BLaER1 (cell line): ENCODE data around the gene TM4SF4.

Experiments
- H3K27ac ChIP-seq: shearing (Covaris generic); formaldehyde crosslinking; 2 replicates; pipeline ENCODE4 v1.8.1; 2022
- H3K27me3 ChIP-seq: shearing (Covaris generic); formaldehyde crosslinking; 2 replicates; pipeline ENCODE4 v1.8.1; 2022
- H3K36me3 ChIP-seq: shearing (Covaris generic); formaldehyde crosslinking; 2 replicates; pipeline ENCODE4 v1.8.1; 2022
- H3K4me1 ChIP-seq: shearing (Covaris generic); formaldehyde crosslinking; 2 replicates; pipeline ENCODE4 v1.8.1; 2022
- H3K4me2 ChIP-seq: shearing (Covaris generic); formaldehyde crosslinking; 2 replicates; pipeline ENCODE4 v1.8.1; 2022
- H3K4me3 ChIP-seq: shearing (Covaris generic); formaldehyde crosslinking; 2 replicates; pipeline ENCODE4 v1.8.1; 2022
- H3K9ac ChIP-seq: shearing (Covaris generic); formaldehyde crosslinking; 2 replicates; pipeline ENCODE4 v1.8.1; 2022
- H3K9me3 ChIP-seq: shearing (Covaris generic); formaldehyde crosslinking; 2 replicates; pipeline ENCODE4 v1.8.1; 2022
- H4K20me1 ChIP-seq: shearing (Covaris generic); formaldehyde crosslinking; 2 replicates; pipeline ENCODE4 v1.8.1; 2022
- Cebpa-rat ChIP-seq: shearing (Covaris generic); IDR thresholded peaks from 2 replicates; pipeline ENCODE4 v1.8.1; 2022

The TM4SF4 gene

GRCh38 chr3:149465351-149465883 lies 9.1 kb upstream of the TM4SF4 start:
- Histone ChIP-seq H3K4me2 (no peak overlapping the region), H3K27ac (no peak overlapping the region), H4K20me1 (no peaks in the 10 kb centered on the region), H3K9me3 (no peaks in the 10 kb centered on the region), H3K9ac (no peak overlapping the region), H3K4me3 (no peak overlapping the region), H3K27me3 (no peaks in the 10 kb centered on the region), H3K4me1 (no peaks in the 10 kb centered on the region), H3K36me3 (no peaks in the 10 kb centered on the region)
- no peak for TF ChIP-seq Cebpa-rat

- Histone ChIP-seq H4K20me1 (no peaks in the 10 kb centered on the region), H3K4me3 (no peak overlapping the region), H3K4me1 (no peaks in the 10 kb centered on the region), H3K9me3 (no peaks in the 10 kb centered on the region), H3K36me3 (no peaks in the 10 kb centered on the region), H3K27me3 (no peaks in the 10 kb centered on the region), H3K9ac (no peak overlapping the region), H3K27ac (no peak overlapping the region), H3K4me2 (no peak overlapping the region)
- TF ChIP-seq Cebpa-rat = no peak
Observed at GRCh38 chr3:149466192-149466591, 8.3 kb upstream of the TM4SF4 start.

DNA sequence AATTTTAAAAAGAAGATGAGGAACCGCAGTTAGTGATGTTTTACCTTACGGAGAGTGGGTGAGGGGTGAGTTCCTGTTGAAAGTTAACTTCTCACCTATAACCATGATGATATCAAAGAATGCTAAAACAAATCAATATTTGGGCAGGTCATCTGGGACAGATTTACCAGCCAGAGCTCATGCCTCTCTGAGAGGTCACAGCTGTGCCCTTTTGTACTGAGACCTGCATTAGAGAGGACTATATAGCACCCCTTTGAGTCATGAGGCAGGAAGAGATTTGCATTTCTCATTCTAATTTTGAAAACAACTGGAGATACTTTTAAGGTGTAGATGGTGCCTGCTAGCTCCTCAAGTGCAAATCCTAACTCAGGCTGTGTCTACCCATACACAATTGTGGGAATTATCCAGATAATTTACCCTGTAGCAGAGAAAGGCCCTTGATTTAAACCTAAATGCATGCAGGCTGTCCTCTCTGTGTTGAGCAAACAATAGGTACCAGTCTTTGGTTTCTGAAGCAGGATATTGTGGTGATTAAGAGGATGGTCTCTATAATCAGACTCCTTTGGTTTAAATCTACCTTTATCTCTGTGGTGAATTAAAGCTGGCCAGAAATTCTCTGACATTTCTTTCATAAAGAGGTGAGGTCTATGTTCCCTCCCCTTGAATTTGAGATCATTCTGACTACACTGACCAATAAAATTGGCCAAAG lies 5.8 kb upstream of the TM4SF4 start:
- no peak overlapping the region for H3K4me3 ChIP-seq
- H3K9me3 ChIP-seq = no peaks in the 10 kb centered on the region
- no peaks in the 10 kb centered on the region for H3K36me3 ChIP-seq
- no peaks in the 10 kb centered on the region for H3K27me3 ChIP-seq
- no peaks in the 10 kb centered on the region for H4K20me1 ChIP-seq
- TF ChIP-seq Cebpa-rat = no peak
- no peak overlapping the region for H3K4me2 ChIP-seq
- H3K27ac ChIP-seq = no peak overlapping the region
- no peak overlapping the region for H3K9ac ChIP-seq
- no peaks in the 10 kb centered on the region for H3K4me1 ChIP-seq

GRCh38 chr3:149470381-149470780 lies 4.1 kb upstream of the TM4SF4 start:
- Histone ChIP-seq H3K27ac (no peak overlapping the region), H3K36me3 (no peaks in the 10 kb centered on the region), H3K9me3 (no peaks in the 10 kb centered on the region), H3K4me2 (no peak overlapping the region), H3K27me3 (no peaks in the 10 kb centered on the region), H3K4me3 (no peak overlapping the region), H4K20me1 (no peaks in the 10 kb centered on the region), H3K4me1 (no peaks in the 10 kb centered on the region), H3K9ac (no peak overlapping the region)
- no peak for TF ChIP-seq Cebpa-rat

- no peak for TF ChIP-seq Cebpa-rat
- Histone ChIP-seq H3K36me3 (no peaks in the 10 kb centered on the region), H3K4me3 (no peak overlapping the region), H3K9ac (no peak overlapping the region), H3K27me3 (no peaks in the 10 kb centered on the region), H3K27ac (no peak overlapping the region), H3K4me1 (no peaks in the 10 kb centered on the region), H4K20me1 (no peaks in the 10 kb centered on the region), H3K9me3 (no peaks in the 10 kb centered on the region), H3K4me2 (no peak overlapping the region)
Observed at GRCh38 chr3:149472030-149472797, 2.3 kb upstream of the TM4SF4 start.

GRCh38 chr3:149473357-149474249 lies 894 bp upstream of the TM4SF4 start:
- Histone ChIP-seq H3K27ac (no peak overlapping the region), H4K20me1 (no peaks in the 10 kb centered on the region), H3K36me3 (no peaks in the 10 kb centered on the region), H3K4me3 (no peak overlapping the region), H3K9ac (no peak overlapping the region), H3K9me3 (no peaks in the 10 kb centered on the region), H3K27me3 (no peaks in the 10 kb centered on the region), H3K4me1 (no peaks in the 10 kb centered on the region), H3K4me2 (no peak overlapping the region)
- TF ChIP-seq Cebpa-rat = peak; percentile 37; the same call in 1 of the 2 replicates

DNA sequence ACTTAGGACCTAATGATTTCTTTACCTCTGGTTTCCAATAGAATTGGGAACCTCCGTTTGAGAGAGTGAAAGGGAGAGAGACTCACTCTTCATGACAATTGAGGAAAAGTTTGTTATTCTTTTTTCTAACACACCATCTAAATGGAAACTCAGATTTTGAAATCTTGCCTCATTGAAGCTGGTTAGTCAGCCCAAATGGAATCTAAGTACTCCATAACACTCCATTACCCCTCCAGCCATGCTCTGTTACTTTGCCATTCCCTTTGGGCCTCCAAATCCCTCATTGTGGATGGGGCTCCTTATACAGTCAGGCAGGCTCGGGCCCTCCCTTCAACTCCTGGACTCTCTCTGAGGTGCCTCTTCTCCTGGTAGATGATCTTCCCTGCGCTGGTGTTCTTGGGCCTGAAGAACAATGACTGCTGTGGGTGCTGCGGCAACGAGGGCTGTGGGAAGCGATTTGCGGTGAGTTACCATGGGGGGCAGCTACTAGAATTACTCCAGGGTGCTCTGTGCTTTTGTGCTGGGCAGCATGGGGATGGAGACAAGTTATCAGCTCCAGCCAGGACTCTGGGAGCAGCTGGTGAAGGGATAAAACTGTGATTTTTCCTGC lies 1.1 kb downstream of the TM4SF4 start:
- H3K9ac ChIP-seq = no peak overlapping the region
- H3K4me1 ChIP-seq = no peaks in the 10 kb centered on the region
- no peaks in the 10 kb centered on the region for H3K27me3 ChIP-seq
- H3K27ac ChIP-seq = no peak overlapping the region
- no peaks in the 10 kb centered on the region for H3K36me3 ChIP-seq
- no peak for TF ChIP-seq Cebpa-rat
- no peak overlapping the region for H3K4me3 ChIP-seq
- no peaks in the 10 kb centered on the region for H4K20me1 ChIP-seq
- no peaks in the 10 kb centered on the region for H3K9me3 ChIP-seq
- no peak overlapping the region for H3K4me2 ChIP-seq

DNA sequence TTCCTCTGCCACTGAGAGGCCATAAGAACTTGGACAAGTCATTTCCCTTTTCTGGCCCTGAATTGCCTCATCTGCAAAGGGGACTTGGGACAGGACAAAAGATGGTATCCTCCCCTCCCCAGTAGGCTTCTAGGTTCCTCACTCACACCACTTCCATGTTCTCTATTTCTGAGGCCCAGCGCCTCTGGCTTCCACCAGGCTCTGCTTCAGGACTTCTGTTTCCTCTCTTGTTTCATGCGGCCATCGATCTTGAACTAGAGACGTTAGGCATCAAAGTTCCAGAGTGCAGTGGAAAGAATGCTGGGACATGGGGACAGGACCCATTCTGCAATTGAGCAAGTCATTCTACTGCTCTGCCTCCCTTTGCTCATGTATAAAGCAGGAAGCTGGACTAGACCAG lies 1.7 kb downstream of the TM4SF4 start:
- no peak for TF ChIP-seq Cebpa-rat
- no peaks in the 10 kb centered on the region for H3K27me3 ChIP-seq
- H3K4me2 ChIP-seq = no peak overlapping the region

GRCh38 chr3:149479621-149480325 lies 5.3 kb downstream of the TM4SF4 start:
- no peak overlapping the region for H3K27ac ChIP-seq
- H3K36me3 ChIP-seq = no peaks in the 10 kb centered on the region
- H3K4me3 ChIP-seq = no peak overlapping the region
- H3K9ac ChIP-seq = no peak overlapping the region
- H4K20me1 ChIP-seq = no peaks in the 10 kb centered on the region
- no peak overlapping the region for H3K4me2 ChIP-seq
- TF ChIP-seq Cebpa-rat = no peak
- no peaks in the 10 kb centered on the region for H3K27me3 ChIP-seq
- no peaks in the 10 kb centered on the region for H3K9me3 ChIP-seq
- no peaks in the 10 kb centered on the region for H3K4me1 ChIP-seq

More for the DNA sequence above, 1.7 kb downstream of the TM4SF4 start:
- no peak overlapping the region for H3K27ac ChIP-seq
- H3K36me3 ChIP-seq = no peaks in the 10 kb centered on the region
- H3K9me3 ChIP-seq = no peaks in the 10 kb centered on the region
- no peaks in the 10 kb centered on the region for H3K4me1 ChIP-seq
- no peak overlapping the region for H3K9ac ChIP-seq
- no peaks in the 10 kb centered on the region for H4K20me1 ChIP-seq
- no peak overlapping the region for H3K4me3 ChIP-seq
